Tibial artery (tissue), 4 donors: ENCODE measurements around the gene KIF5C.

Experiments used
- DNase-seq, 2 donors: peaks; one replicate each; pipeline ENCODE4 v3.0.0-alpha.2; 2019
- H3K27ac ChIP-seq, 2 donors: fragments of 200-600 bp; sonication (generic) in 1 of 2; 1 replicate in 1 of 2; 2 replicates in 1 of 2; pipeline ENCODE4 v1.5.1; 2018 to 2019; ENCODE audit warnings: mild to moderate bottlenecking in 1 of 2
- H3K27me3 ChIP-seq, 2 donors: fragments of 200-600 bp; sonication (generic) in 1 of 2; one replicate each; pipeline versions ENCODE4 v1.5.1 to v1.6.0; 2016 to 2019
- H3K36me3 ChIP-seq, 3 donors: fragments of 200-600 bp; sonication (generic) in 2 of 3; one replicate each; pipeline ENCODE4 v1.5.1; 2016 to 2019; ENCODE audit warnings: mild to moderate bottlenecking in 2 of 3
- H3K4me1 ChIP-seq, 4 donors: fragments of 200-600 bp; sonication (generic) in 2 of 4; 1 replicate in 3 of 4; 2 replicates in 1 of 4; pipeline ENCODE4 v1.5.1; 2016 to 2019
- H3K4me3 ChIP-seq, 2 donors: fragments of 200-600 bp; sonication (generic) in 1 of 2; 1 replicate in 1 of 2; 2 replicates in 1 of 2; pipeline ENCODE4 v1.5.1; 2018 to 2019; ENCODE audit warnings: mild to moderate bottlenecking in 2 of 2
- H3K9me3 ChIP-seq, 3 donors: fragments of 200-600 bp; sonication (generic) in 1 of 3; one replicate each; pipeline ENCODE4 v1.5.1; 2016 to 2019
- CTCF ChIP-seq, 2 experiments: fragments of 200-600 bp in 1 of 2; fragments of 450-650 bp in 1 of 2; IDR thresholded peaks; one replicate each; pipeline ENCODE4 v1.5.1; 2017 to 2019; ENCODE audit warnings: antibody characterized with exemption in 2 of 2, mild to moderate bottlenecking in 1 of 2, moderate library complexity in 1 of 2
- intact Hi-C: fragments of 100-400 bp; cut with DNase I; formaldehyde crosslinking; loops from one replicate; pipeline ENCODE4 v1.15.0; 2023; ENCODE audit warnings: low total_unique reads

The KIF5C gene

GRCh38 chr2:148866091-148866490 lies 8.9 kb upstream of the KIF5C start:
- no peak for TF ChIP-seq CTCF (IDR thresholded peaks at IDR 0.05)
- H3K27me3 ChIP-seq = peaks cover 0 to 7% of the 10 kb centered on the region in 2 donors
- DNase-seq = no peak
- intact Hi-C loops = no loop called here
- no peaks in the 10 kb centered on the region for H3K36me3 ChIP-seq
- no peak overlapping the region for H3K4me3 ChIP-seq
- no peaks in the 10 kb centered on the region for H3K4me1 ChIP-seq
- no peak overlapping the region for H3K27ac ChIP-seq
- no peaks in the 10 kb centered on the region for H3K9me3 ChIP-seq

- Histone ChIP-seq H3K36me3 (no peaks in the 10 kb centered on the region), H3K4me3 (no peak overlapping the region), H3K4me1 (no peaks in the 10 kb centered on the region), H3K27me3 (peaks cover 0 to 7% of the 10 kb centered on the region in 2 donors), H3K9me3 (no peaks in the 10 kb centered on the region), H3K27ac (no peak overlapping the region)
- TF ChIP-seq CTCF (IDR thresholded peaks at IDR 0.05) = no peak
- DNase-seq = no peak
- intact Hi-C loops = no loop called here
Observed at GRCh38 chr2:148867079-148867769, 7.8 kb upstream of the KIF5C start.

- TF ChIP-seq CTCF (IDR thresholded peaks at IDR 0.05) = no peak
- DNase-seq = no peak
- intact Hi-C loops = no loop called here
- H3K27me3 ChIP-seq = peaks cover 0 to 28% of the 10 kb centered on the region in 2 donors
- H3K4me1 ChIP-seq = peaks cover 0 to 30% (median 25%) of the 10 kb centered on the region in 4 donors
- H3K36me3 ChIP-seq = no peaks in the 10 kb centered on the region
- H3K9me3 ChIP-seq = peaks cover 0 to 7% (median 0%) of the 10 kb centered on the region in 3 donors
- H3K27ac ChIP-seq = no peak overlapping the region
- peak overlapping the region; percentile 51 to 60 for H3K4me3 ChIP-seq
Observed at GRCh38 chr2:148875387-148876051, 492 bp downstream of the KIF5C start.

GRCh38 chr2:148876202-148876594 lies 1.2 kb downstream of the KIF5C start:
- DNase-seq = no peak

More at GRCh38 chr2:148876202-148876594, 1.2 kb downstream of the KIF5C start:
- Histone ChIP-seq H3K4me3 (peak overlapping the region; percentile 51 to 60), H3K27ac (no peak overlapping the region), H3K27me3 (peaks cover 0 to 28% of the 10 kb centered on the region in 2 donors), H3K36me3 (no peaks in the 10 kb centered on the region), H3K4me1 (peaks cover 0 to 30% (median 25%) of the 10 kb centered on the region in 4 donors), H3K9me3 (peaks cover 0 to 7% (median 0%) of the 10 kb centered on the region in 3 donors)
- intact Hi-C loops = no loop called here
- no peak for TF ChIP-seq CTCF (IDR thresholded peaks at IDR 0.05)
